ENCODE results near the gene DTNB. TPM values are rescaled to one million over a fixed set of nuclear protein-coding genes. Genes with fewer than 3 reads are reported as not detected.
"Not testable (repeated sequence)": the region's sequence is repeated elsewhere in the genome, so short reads cannot be mapped to it uniquely, and the experiment has no call there.

The DTNB gene
- total and polyA plus RNA-seq, 10 of the 15 experiments (the other 5 are each of a cell fraction or from before 2014, with no cell fraction given) = 4.5 to 30.6 (median 11.9) TPM

DNA sequence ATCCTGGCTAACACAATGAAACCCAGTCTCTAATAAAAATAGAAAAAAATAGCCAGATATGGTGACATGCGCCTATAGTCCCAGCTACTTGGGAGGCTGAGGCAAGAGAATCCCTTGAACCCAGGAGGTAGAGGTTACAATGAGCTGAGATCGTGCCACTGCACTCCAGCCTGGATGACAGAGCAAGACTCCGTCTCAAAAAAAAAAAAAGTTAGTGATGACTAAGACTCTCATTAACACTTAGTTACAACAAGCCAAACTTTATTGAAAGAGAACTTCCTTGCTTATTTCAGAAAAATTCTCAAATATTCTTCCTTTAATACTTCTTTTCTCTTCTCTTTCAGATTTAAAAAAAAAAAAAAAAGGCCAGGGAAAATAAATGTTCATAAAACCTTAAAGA, 7.9 kb downstream of the DTNB start:
- H3K36me3 ChIP-seq (ENCODE audit: control insufficient read depth in 2 of 2, insufficient read depth in 2 of 2, low read length in 1 of 2); DNase-seq (ENCODE audit: low read depth, low spot score); FAIRE-seq; BruUV-seq (replicated peaks); in situ Hi-C loops (cut with MboI); H3K27me3 ChIP-seq (replicated peaks in 1 of 2; ENCODE audit: control insufficient read depth in 2 of 2, insufficient read depth in 2 of 2, low read length in 1 of 2); H3K9ac ChIP-seq (ENCODE audit: control insufficient read depth, insufficient read depth, low read length); H3K4me3 ChIP-seq; H3K79me2 ChIP-seq (ENCODE audit: control insufficient read depth, insufficient read depth, low read length); H3K9me3 ChIP-seq (replicated peaks; ENCODE audit: control insufficient read depth, insufficient read depth, low read length); H4K20me1 ChIP-seq (ENCODE audit: control insufficient read depth, insufficient read depth); H3K4me2 ChIP-seq (ENCODE audit: control insufficient read depth, insufficient read depth); H3K4me1 ChIP-seq (ENCODE audit: control insufficient read depth, insufficient read depth, low read length); H3K27ac ChIP-seq (ENCODE audit: control insufficient read depth, insufficient read depth); H2AFZ ChIP-seq (ENCODE audit: control insufficient read depth, low read depth, low read length); ATAC-seq: not testable (repeated sequence)
- TF ChIP-seq, protein P1, sequence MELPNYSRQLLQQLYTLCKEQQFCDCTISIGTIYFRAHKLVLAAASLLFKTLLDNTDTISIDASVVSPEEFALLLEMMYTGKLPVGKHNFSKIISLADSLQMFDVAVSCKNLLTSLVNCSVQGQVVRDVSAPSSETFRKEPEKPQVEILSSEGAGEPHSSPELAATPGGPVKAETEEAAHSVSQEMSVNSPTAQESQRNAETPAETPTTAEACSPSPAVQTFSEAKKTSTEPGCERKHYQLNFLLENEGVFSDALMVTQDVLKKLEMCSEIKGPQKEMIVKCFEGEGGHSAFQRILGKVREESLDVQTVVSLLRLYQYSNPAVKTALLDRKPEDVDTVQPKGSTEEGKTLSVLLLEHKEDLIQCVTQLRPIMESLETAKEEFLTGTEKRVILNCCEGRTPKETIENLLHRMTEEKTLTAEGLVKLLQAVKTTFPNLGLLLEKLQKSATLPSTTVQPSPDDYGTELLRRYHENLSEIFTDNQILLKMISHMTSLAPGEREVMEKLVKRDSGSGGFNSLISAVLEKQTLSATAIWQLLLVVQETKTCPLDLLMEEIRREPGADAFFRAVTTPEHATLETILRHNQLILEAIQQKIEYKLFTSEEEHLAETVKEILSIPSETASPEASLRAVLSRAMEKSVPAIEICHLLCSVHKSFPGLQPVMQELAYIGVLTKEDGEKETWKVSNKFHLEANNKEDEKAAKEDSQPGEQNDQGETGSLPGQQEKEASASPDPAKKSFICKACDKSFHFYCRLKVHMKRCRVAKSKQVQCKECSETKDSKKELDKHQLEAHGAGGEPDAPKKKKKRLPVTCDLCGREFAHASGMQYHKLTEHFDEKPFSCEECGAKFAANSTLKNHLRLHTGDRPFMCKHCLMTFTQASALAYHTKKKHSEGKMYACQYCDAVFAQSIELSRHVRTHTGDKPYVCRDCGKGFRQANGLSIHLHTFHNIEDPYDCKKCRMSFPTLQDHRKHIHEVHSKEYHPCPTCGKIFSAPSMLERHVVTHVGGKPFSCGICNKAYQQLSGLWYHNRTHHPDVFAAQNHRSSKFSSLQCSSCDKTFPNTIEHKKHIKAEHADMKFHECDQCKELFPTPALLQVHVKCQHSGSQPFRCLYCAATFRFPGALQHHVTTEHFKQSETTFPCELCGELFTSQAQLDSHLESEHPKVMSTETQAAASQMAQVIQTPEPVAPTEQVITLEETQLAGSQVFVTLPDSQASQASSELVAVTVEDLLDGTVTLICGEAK (IDR thresholded peaks at IDR 0.05; ENCODE audit: borderline replicate concordance) = peak; percentile 61; the same call in 1 of the 2 replicates
- ChIA-PET CTCF (interaction anchor here (0.6 to 6.1 kb wide), 23 partner anchors 9 to 693 kb away, joined by 3 to 136 read pairs (median 4); no protein-coding TSS in a partner anchor), RAD21 (ENCODE audit: unreplicated experiment) (interaction anchor here (1.2 to 6.2 kb wide), 5 partner anchors 51 to 500 kb away, joined by 4 to 59 read pairs (median 6); no protein-coding TSS in a partner anchor), SMC1A (ENCODE audit: uncharacterized antibody, unreplicated experiment) (interaction anchor here (1.0 to 6.1 kb wide), 7 partner anchors 13 to 284 kb away, joined by 3 to 72 read pairs (median 6); no protein-coding TSS in a partner anchor), POLR2A (interaction anchor here (1.5 kb wide), 1 partner anchor 19 kb away, joined by 6 read pairs; no protein-coding TSS in a partner anchor)
- intact Hi-C loops (cut with micrococcal nuclease; ENCODE audit: unreplicated experiment) = loop anchor here (2.0 kb wide), 1 partner anchor 59 kb away; no protein-coding TSS in a partner anchor
- 72% methylated on average over 3 of the region's 3 CpGs for WGBS (ENCODE audit: insufficient coverage, insufficient replicate concordance, low lambda C conversion rate, missing lambda C conversion rate)

Data from GM12878 (cell line).